ENCODE measurements around the gene DR1. TPM values are rescaled to one million over a fixed set of nuclear protein-coding genes. Genes with fewer than 3 reads are reported as not detected.

The DR1 gene
- total RNA-seq, 1 donor from 2014 or later = 76.9 TPM

DNA sequence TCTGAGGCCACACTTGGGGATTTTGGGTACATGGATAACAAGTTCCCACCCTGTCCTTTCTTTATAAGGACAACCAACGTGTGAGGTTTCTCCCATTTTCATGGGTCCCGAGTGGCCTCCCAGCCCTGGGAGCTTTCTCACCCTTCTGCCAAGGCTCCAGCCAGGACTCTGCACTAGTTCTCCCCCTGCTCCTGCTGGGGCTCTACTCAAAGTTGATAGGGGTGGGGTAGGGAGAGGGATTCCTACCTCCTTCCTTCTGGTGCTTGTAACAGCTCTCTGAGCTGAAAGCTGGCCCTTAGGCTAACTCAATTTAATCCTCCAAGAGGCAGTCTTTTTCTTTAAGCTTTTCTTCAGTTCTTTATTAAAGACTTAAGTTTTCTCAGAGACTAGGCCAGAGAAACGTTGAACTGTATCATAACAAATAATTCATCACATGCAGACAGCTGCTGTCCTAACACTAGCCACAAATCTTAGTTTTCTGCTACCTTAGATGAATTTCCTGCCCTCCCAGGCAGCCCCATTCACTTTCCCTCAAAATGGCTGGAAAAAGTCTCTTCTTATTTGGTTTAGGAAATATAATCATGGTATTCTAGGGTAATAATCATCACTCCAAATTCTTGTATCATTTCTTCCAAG lies 22.4 kb upstream of the DR1 start:
- Histone ChIP-seq H3K9ac (ENCODE audit: low read length) (no peak overlapping the region), H3K79me2 (ENCODE audit: insufficient read depth, low read length) (no peaks in the 10 kb centered on the region), H4K20me1 (ENCODE audit: insufficient read depth, low read length) (no peaks in the 10 kb centered on the region), H3K9me3 (ENCODE audit: insufficient read depth, low read depth, low read length) (no peaks in the 10 kb centered on the region), H3K27ac (ENCODE audit: low read depth, low read length) (no peak overlapping the region), H3K27me3 (ENCODE audit: insufficient read depth, low read length) (no peaks in the 10 kb centered on the region), H3K4me1 (ENCODE audit: insufficient read depth, low read length) (peaks cover 10% of the 10 kb centered on the region), H3K4me2 (ENCODE audit: low read length) (no peak overlapping the region), H3K4me3 (ENCODE audit: insufficient read depth, low read depth, low read length) (no peak overlapping the region), H3K36me3 (ENCODE audit: insufficient read depth, low read length) (no peaks in the 10 kb centered on the region), H2AFZ (ENCODE audit: low read depth, low read length) (no peak overlapping the region)
- TF ChIP-seq EZH2 (IDR thresholded peaks at IDR 0.05; ENCODE audit: insufficient read depth, low read length) = no peak
- TF ChIP-seq, protein P1, sequence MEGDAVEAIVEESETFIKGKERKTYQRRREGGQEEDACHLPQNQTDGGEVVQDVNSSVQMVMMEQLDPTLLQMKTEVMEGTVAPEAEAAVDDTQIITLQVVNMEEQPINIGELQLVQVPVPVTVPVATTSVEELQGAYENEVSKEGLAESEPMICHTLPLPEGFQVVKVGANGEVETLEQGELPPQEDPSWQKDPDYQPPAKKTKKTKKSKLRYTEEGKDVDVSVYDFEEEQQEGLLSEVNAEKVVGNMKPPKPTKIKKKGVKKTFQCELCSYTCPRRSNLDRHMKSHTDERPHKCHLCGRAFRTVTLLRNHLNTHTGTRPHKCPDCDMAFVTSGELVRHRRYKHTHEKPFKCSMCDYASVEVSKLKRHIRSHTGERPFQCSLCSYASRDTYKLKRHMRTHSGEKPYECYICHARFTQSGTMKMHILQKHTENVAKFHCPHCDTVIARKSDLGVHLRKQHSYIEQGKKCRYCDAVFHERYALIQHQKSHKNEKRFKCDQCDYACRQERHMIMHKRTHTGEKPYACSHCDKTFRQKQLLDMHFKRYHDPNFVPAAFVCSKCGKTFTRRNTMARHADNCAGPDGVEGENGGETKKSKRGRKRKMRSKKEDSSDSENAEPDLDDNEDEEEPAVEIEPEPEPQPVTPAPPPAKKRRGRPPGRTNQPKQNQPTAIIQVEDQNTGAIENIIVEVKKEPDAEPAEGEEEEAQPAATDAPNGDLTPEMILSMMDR (IDR thresholded peaks at IDR 0.05; ENCODE audit: insufficient read depth, low read depth, low read length) = no peak
- Mint-ChIP-seq H3K27ac (ENCODE audit: unreplicated experiment) (no peak overlapping the region), H3K4me3 (ENCODE audit: unreplicated experiment) (no peak overlapping the region), H3K27me3 (ENCODE audit: low read depth, unreplicated experiment) (no peaks in the 10 kb centered on the region), H3K9me3 (ENCODE audit: unreplicated experiment) (peaks cover 3% of the 10 kb centered on the region), H3K36me3 (ENCODE audit: low read depth, unreplicated experiment) (peaks cover 5% of the 10 kb centered on the region), H3K4me1 (ENCODE audit: low read depth, unreplicated experiment) (peaks cover 9% of the 10 kb centered on the region)
- FAIRE-seq = no peak
- DNase-seq (ENCODE audit: low read depth) = no peak

DNA sequence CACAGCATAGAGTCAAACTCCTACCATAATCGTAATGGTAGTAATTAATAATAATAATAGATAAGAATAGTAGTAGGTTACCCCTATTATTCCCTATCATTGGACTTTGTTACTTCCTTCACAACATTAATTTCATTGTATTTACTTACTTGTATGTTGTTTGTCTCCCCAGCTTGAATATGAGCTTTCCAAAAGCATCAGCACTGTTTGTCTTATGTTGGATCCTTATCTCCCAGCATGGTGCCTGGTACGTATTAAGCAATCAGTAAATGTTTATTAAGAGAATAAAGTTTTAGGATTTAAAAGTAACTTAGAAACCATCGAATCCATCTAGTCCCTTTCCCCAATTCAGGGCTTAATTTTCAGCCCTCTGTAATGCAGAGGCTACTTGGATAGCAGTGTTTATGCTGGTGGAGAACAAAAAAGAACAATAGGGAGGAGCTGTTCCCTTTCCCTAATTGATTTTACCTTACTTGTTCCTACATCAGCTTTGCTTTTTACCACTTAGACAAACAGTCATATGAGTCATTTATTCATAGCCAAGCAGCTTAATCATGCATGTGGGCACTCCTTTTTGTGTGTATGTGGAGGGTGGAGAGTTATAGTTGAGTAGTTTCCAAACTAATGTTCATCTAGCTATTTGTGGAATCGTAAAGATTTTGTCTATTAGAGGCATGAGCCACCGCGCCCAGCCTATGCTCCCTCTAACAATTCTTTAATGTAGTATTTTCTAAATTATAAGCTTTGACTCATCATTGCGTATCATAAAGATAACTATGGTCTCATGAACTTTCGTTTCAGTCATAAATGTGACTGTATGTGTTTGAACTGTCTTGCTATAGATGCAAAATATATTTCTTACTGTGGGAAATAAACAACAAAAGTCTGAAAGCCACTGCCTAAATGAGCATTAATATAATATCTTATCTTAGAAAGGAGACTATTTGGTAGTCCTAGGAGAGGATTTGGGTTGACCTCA lies 20.9 kb upstream of the DR1 start:
- peaks cover 5% of the 10 kb centered on the region for H3K36me3 Mint-ChIP-seq (ENCODE audit: low read depth, unreplicated experiment)
- H3K27ac Mint-ChIP-seq (ENCODE audit: unreplicated experiment) = peak overlapping the region; percentile 0
- no peaks in the 10 kb centered on the region for H3K27me3 ChIP-seq (ENCODE audit: insufficient read depth, low read length)
- FAIRE-seq (peak; percentile 93), DNase-seq (ENCODE audit: low read depth) (peak; percentile 85)
- peaks cover 18% of the 10 kb centered on the region for H3K4me1 Mint-ChIP-seq (ENCODE audit: low read depth, unreplicated experiment)
- no peaks in the 10 kb centered on the region for H3K27me3 Mint-ChIP-seq (ENCODE audit: low read depth, unreplicated experiment)
- H3K4me3 Mint-ChIP-seq (ENCODE audit: unreplicated experiment) = no peak overlapping the region
- H3K9ac ChIP-seq (ENCODE audit: low read length) = no peak overlapping the region
- no peaks in the 10 kb centered on the region for H3K36me3 ChIP-seq (ENCODE audit: insufficient read depth, low read length)
- TF ChIP-seq EZH2 (IDR thresholded peaks at IDR 0.05; ENCODE audit: insufficient read depth, low read length) = no peak
- TF ChIP-seq, protein P1 (IDR thresholded peaks at IDR 0.05; ENCODE audit: insufficient read depth, low read depth, low read length) = no peak
- H3K9me3 Mint-ChIP-seq (ENCODE audit: unreplicated experiment) = peaks cover 3% of the 10 kb centered on the region
- H3K9me3 ChIP-seq (ENCODE audit: insufficient read depth, low read depth, low read length) = no peaks in the 10 kb centered on the region
- no peak overlapping the region for H2AFZ ChIP-seq (ENCODE audit: low read depth, low read length)
- peak overlapping the region; percentile 42 for H3K4me3 ChIP-seq (ENCODE audit: insufficient read depth, low read depth, low read length)
- no peaks in the 10 kb centered on the region for H4K20me1 ChIP-seq (ENCODE audit: insufficient read depth, low read length)
- H3K4me1 ChIP-seq (ENCODE audit: insufficient read depth, low read length) = peaks cover 16% of the 10 kb centered on the region
- H3K4me2 ChIP-seq (ENCODE audit: low read length) = peak overlapping the region; percentile 64
- H3K27ac ChIP-seq (ENCODE audit: low read depth, low read length) = peak overlapping the region; percentile 45
- H3K79me2 ChIP-seq (ENCODE audit: insufficient read depth, low read length) = no peaks in the 10 kb centered on the region
